Stimulated activated CD8-positive, alpha-beta memory T cell treated with anti-CD3 and anti-CD28 coated beads, Interleukin-15, amount 100 ng/mL, for 48 hours (primary cell): ENCODE measurements around the gene ZACN.
"Not testable (repeated sequence)": the region's sequence is repeated elsewhere in the genome, so short reads cannot be mapped to it uniquely, and the experiment has no call there.

Experiments
- DNase-seq, 2 donors: peaks; one replicate each; pipeline ENCODE4 v3.0.0-alpha.2; 2020; ENCODE audit warnings: low read depth in 2 of 2

The ZACN gene

GRCh38 chr17:76053246-76054111 is 25.5 kb upstream of the ZACN start:
- DNase-seq: no peak

- no peak for DNase-seq
Measured at GRCh38 chr17:76054112-76054476, 24.9 kb upstream of the ZACN start.

GRCh38 chr17:76056882-76057281 is 22.1 kb upstream of the ZACN start:
- no peak for DNase-seq

- DNase-seq: not testable (repeated sequence)
Measured at GRCh38 chr17:76058264-76058663, 20.7 kb upstream of the ZACN start.

GRCh38 chr17:76063875-76064546 is 15.0 kb upstream of the ZACN start:
- no peak for DNase-seq

GRCh38 chr17:76065775-76066174 is 13.2 kb upstream of the ZACN start:
- DNase-seq: no peak

- no peak for DNase-seq
Measured at GRCh38 chr17:76071531-76072147, 7.3 kb upstream of the ZACN start.

GRCh38 chr17:76072148-76072858 is 6.7 kb upstream of the ZACN start, which contains the start of gene SRP68:
SRP68 (minus strand) TSS chr17:76072517; CDS start chr17:76072491, 26 bp downstream.
- DNase-seq: peak; percentile 81 to 84

- DNase-seq: no peak
Measured at GRCh38 chr17:76074390-76075363, 4.3 kb upstream of the ZACN start, which contains the start of gene GALR2. GALR2 (plus strand) TSS chr17:76074781; CDS start chr17:76074884, 103 bp downstream.

- no peak for DNase-seq
Measured at GRCh38 chr17:76075364-76076145, 3.4 kb upstream of the ZACN start.

GRCh38 chr17:76076146-76076764 is 2.7 kb upstream of the ZACN start:
- DNase-seq: no peak

- DNase-seq: no peak
Measured at GRCh38 chr17:76076765-76077583, 2.0 kb upstream of the ZACN start.

GRCh38 chr17:76077584-76078110 is 1.3 kb upstream of the ZACN start:
- no peak for DNase-seq

GRCh38 chr17:76078370-76078769 is 612 bp upstream of the ZACN start:
- DNase-seq: not testable (repeated sequence)

GRCh38 chr17:76079535-76079955 is 563 bp downstream of the ZACN start:
- DNase-seq: no peak

- no peak for DNase-seq
Measured at GRCh38 chr17:76079956-76080767, 1.2 kb downstream of the ZACN start.

- no peak for DNase-seq
Measured at GRCh38 chr17:76080768-76081287, 1.8 kb downstream of the ZACN start.
